HUES6 (cell line): ENCODE results near the gene SCMH1.

Source experiments
- H3K27ac ChIP-seq: 2 replicates; pipeline ENCODE4 v1.7.0; 2013; ENCODE audit warnings: low read depth, mild to moderate bottlenecking, low read length, inconsistent platforms
- H3K27me3 ChIP-seq: 2 replicates; pipeline ENCODE4 v1.6.1; 2013; ENCODE audit warnings: low read length; ENCODE audit not compliant: control insufficient read depth, insufficient read depth
- H3K36me3 ChIP-seq: 2 replicates; pipeline ENCODE4 v1.6.1; 2013; ENCODE audit warnings: low read length; ENCODE audit not compliant: control insufficient read depth, insufficient read depth
- H3K4me1 ChIP-seq: 2 replicates; pipeline ENCODE4 v1.6.1; 2013; ENCODE audit warnings: low read length; ENCODE audit not compliant: control insufficient read depth, insufficient read depth
- H3K4me3 ChIP-seq: 2 replicates; pipeline ENCODE4 v1.5.1; 2013; ENCODE audit warnings: low read depth, low read length
- H3K9ac ChIP-seq: one replicate; pipeline ENCODE4 v1.6.1; 2013; ENCODE audit warnings: mild to moderate bottlenecking, low read length
- H3K9me3 ChIP-seq: 2 replicates; pipeline ENCODE4 v1.6.1; 2013; ENCODE audit warnings: low read depth, low read length; ENCODE audit not compliant: control insufficient read depth, insufficient read depth

SCMH1 gene

DNA sequence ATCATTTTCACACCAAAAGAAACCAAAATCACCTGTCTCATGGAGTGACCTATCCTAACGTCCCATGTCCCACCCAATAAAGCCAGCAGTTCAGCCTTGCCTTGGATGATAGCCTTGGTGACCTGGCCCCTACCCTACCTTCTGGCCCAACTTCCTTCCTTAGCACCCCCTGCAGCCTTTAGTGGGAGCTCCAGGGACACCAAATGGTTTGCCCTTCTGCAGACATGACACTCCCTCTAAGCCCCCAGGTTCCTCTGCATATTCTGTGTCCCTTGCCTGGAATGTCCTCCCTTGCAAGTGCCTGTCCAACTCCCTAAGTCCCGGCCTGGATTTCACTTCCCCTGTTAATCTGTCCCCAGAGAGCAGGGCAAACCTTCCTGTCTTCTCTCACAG is 222.8 kb downstream of the SCMH1 start:
- H3K4me3 ChIP-seq: no peak overlapping the region
- H3K4me1 ChIP-seq: peaks cover 14% of the 10 kb centered on the region
- H3K36me3 ChIP-seq: peaks cover 40% of the 10 kb centered on the region
- H3K9me3 ChIP-seq: no peaks in the 10 kb centered on the region
- no peak overlapping the region for H3K27ac ChIP-seq
- H3K9ac ChIP-seq: no peak overlapping the region
- H3K27me3 ChIP-seq: no peaks in the 10 kb centered on the region; the same call in 1 of the 2 replicates

- Histone ChIP-seq H3K9ac (no peak overlapping the region), H3K27ac (no peak overlapping the region), H3K27me3 (no peaks in the 10 kb centered on the region), H3K36me3 (peaks cover 53% of the 10 kb centered on the region), H3K4me3 (no peak overlapping the region), H3K9me3 (no peaks in the 10 kb centered on the region), H3K4me1 (peaks cover 14% of the 10 kb centered on the region)
Observed at GRCh38 chr1:41018018-41018410, 224.1 kb downstream of the SCMH1 start.

GRCh38 chr1:41017141-41018017 is 224.7 kb downstream of the SCMH1 start:
- Histone ChIP-seq H3K9me3 (no peaks in the 10 kb centered on the region), H3K27me3 (no peaks in the 10 kb centered on the region), H3K36me3 (peaks cover 59% of the 10 kb centered on the region), H3K4me3 (no peak overlapping the region), H3K4me1 (peaks cover 14% of the 10 kb centered on the region), H3K9ac (no peak overlapping the region), H3K27ac (no peak overlapping the region)

DNA sequence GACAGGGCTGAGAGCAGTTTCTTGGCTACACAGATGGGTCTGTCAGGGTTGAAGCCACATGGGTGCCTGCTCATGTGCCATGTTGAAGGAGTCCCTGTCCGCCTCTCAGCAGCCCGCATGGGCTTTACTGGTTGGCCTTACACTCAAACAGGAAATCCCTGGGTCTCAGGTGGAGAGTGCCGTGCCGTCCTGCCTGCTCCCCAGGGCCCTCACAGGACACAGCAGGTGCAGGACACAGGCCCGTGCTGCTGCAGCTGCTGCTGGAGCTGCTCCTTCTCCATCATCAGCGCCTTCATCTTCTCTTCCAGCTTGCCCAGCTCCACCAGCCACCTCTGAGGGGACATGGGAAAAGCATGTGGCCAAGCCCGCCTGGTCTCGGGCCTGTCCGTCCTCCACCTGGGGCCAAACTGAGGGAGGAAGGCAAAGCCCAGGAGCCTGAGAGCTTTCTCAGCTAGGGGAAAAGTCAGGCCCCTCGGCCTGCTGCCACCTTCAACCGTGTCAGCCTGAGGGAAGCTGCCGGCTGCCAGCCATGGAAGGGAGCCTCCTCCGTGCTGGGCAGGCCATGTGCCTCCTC is 226.1 kb downstream of the SCMH1 start:
- H3K9ac ChIP-seq: no peak overlapping the region
- no peaks in the 10 kb centered on the region for H3K27me3 ChIP-seq
- peaks cover 73% of the 10 kb centered on the region for H3K36me3 ChIP-seq
- H3K9me3 ChIP-seq: no peaks in the 10 kb centered on the region
- peaks cover 4% of the 10 kb centered on the region; the same call in 1 of the 2 replicates for H3K4me1 ChIP-seq
- no peak overlapping the region for H3K4me3 ChIP-seq
- no peak overlapping the region for H3K27ac ChIP-seq

DNA sequence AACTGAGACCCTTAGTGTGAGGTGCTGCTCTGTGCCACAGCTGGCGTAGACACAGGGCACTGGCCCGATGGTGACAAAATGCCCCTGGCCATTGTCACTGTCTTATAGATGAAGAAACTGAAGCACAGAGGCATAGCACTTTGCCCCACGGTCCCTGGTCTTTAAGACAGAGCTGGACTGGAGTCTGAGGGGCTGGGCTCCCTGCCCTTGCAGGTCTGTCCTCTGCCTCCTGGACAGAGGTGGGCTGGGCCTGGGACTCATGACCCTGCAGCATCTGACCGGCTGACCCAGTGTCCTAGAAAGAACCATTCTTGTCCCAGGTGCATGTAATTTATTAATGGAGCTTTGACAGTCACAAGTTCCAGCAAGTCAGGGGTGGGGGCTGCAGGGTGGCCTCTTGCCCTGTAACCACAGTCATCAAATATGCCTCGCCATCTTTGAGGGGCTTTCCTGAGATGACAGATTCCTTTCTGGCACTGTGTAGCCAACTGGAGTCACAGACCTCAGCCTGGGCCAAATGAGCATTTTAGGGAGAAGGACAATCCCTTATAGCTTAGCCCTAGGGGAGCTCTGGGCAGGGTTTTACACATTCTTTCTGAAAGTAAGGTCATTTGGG is 226.7 kb downstream of the SCMH1 start:
- Histone ChIP-seq H3K27ac (no peak overlapping the region), H3K4me1 (no peaks in the 10 kb centered on the region)

DNA sequence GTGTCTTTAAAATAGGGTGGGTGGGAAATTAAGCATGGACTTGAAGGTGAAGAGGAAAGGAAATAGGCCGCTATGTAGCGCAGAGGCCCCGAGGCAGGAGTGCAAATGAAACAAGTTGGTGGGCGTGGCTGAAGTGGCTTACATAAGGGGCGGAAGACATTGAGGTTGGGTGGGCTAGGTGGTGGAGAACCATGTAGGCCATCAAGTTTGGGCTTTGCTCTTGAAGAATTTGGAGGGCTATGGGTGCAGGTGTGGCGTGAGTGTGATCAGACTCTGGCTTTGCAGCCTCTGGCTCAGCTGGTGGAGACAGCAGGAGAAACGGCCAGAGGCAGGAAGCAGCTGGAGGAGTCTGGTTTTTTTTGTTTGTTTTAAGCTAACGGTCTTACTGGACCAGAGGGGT is 227.2 kb downstream of the SCMH1 start:
- Histone ChIP-seq H3K27me3 (no peaks in the 10 kb centered on the region), H3K36me3 (peaks cover 85% of the 10 kb centered on the region), H3K4me3 (no peak overlapping the region), H3K27ac (no peak overlapping the region), H3K9me3 (no peaks in the 10 kb centered on the region), H3K9ac (no peak overlapping the region), H3K4me1 (no peaks in the 10 kb centered on the region)

More for the DNA sequence above, 226.7 kb downstream of the SCMH1 start:
- Histone ChIP-seq H3K9me3 (no peaks in the 10 kb centered on the region), H3K36me3 (peaks cover 79% of the 10 kb centered on the region), H3K4me3 (no peak overlapping the region), H3K9ac (no peak overlapping the region), H3K27me3 (no peaks in the 10 kb centered on the region)

GRCh38 chr1:41013796-41014195 is 228.3 kb downstream of the SCMH1 start:
- no peak overlapping the region for H3K27ac ChIP-seq
- H3K27me3 ChIP-seq: no peaks in the 10 kb centered on the region
- no peak overlapping the region for H3K4me3 ChIP-seq
- H3K9me3 ChIP-seq: no peaks in the 10 kb centered on the region
- no peak overlapping the region for H3K9ac ChIP-seq
- no peaks in the 10 kb centered on the region for H3K4me1 ChIP-seq
- peaks cover 95% of the 10 kb centered on the region for H3K36me3 ChIP-seq

DNA sequence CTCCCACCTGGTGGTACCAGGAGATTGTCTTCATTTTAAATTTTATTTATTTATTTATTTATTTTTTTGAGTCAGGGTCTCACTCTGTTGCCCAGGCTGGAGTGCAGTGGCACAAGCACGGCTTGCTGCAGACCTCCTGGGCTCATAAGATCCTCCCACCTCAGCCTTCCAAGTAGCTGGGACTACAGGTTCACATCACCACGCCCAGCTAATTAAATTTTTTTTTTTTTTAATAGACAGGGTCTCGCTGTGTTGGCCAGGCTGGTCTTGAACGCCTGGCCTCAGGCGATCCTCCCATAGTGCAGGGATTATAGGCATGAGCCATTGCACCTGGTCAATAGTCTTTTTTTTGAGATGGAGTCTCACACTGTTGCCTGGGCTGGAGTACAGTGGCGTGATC is 229.1 kb downstream of the SCMH1 start:
- H3K27ac ChIP-seq: no peak overlapping the region
- no peaks in the 10 kb centered on the region for H3K9me3 ChIP-seq
- H3K27me3 ChIP-seq: no peaks in the 10 kb centered on the region
- no peak overlapping the region for H3K9ac ChIP-seq
- peaks cover 98% of the 10 kb centered on the region for H3K36me3 ChIP-seq
- H3K4me3 ChIP-seq: no peak overlapping the region
- no peaks in the 10 kb centered on the region for H3K4me1 ChIP-seq

DNA sequence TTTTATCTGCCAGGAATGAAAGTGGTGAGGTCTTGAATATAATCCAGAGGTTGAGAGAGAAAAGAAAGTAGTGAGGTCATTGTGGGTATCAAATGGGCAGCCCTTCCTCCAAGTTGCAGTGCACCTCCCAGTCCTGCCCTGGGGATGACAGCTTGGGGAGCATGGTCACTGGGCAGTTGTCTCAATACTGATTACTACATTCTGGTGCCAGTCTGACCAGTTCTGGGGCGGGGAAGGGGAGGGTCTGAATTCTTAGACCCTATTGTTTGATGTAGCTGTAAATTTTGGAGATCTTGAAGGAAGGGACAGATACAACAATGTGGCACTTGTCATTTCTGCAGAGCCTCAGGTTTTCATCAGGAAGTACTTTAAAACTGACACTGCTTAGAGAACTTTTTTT is 231.8 kb downstream of the SCMH1 start:
- Histone ChIP-seq H3K36me3 (peaks cover 100% of the 10 kb centered on the region), H3K4me3 (no peak overlapping the region), H3K27me3 (no peaks in the 10 kb centered on the region), H3K9me3 (no peaks in the 10 kb centered on the region), H3K27ac (no peak overlapping the region), H3K9ac (no peak overlapping the region), H3K4me1 (no peaks in the 10 kb centered on the region)

- no peaks in the 10 kb centered on the region for H3K4me1 ChIP-seq
- no peak overlapping the region for H3K27ac ChIP-seq
- no peaks in the 10 kb centered on the region for H3K27me3 ChIP-seq
- no peak overlapping the region for H3K9ac ChIP-seq
- H3K9me3 ChIP-seq: no peaks in the 10 kb centered on the region
- peaks cover 100% of the 10 kb centered on the region for H3K36me3 ChIP-seq
- no peak overlapping the region for H3K4me3 ChIP-seq
Observed at GRCh38 chr1:41009466-41009865, 232.6 kb downstream of the SCMH1 start.
